Common myeloid progenitor, CD34-positive (primary cell): Measurements from ENCODE around the gene FBXW8.

ENCODE experiments used
- CTCF ChIA-PET: fragments of 350-600 bp; sonication (Branson Sonifier 250); formaldehyde crosslinking; loops from one replicate; lab custom pipeline; 2021; ENCODE audit warnings: antibody characterized with exemption; lab: Charles Lee
- POLR2A ChIA-PET: fragments of 350-600 bp; sonication (Branson Sonifier 250); formaldehyde crosslinking; loops from one replicate; lab custom pipeline; 2021; ENCODE audit warnings: antibody characterized with exemption; lab: Charles Lee
- DNase-seq, 3 donors: peaks; one replicate each; pipeline versions ENCODE4 v3.0.0 to v3.0.0-alpha.2; 2013
- H3K27ac ChIP-seq, 2 experiments: 1 replicate in 1 of 2; 2 replicates in 1 of 2; pipeline ENCODE4 v1.7.0; 2013; ENCODE audit warnings: inconsistent platforms in 2 of 2, low read length in 2 of 2, mild to moderate bottlenecking in 2 of 2, low read depth in 1 of 2, moderate library complexity in 1 of 2; ENCODE audit not compliant: severe bottlenecking in 2 of 2, insufficient read depth in 1 of 2, poor library complexity in 1 of 2
- H3K27me3 ChIP-seq, 5 experiments: replicated peaks in 2 of 5; 1 replicate in 3 of 5; 2 replicates in 2 of 5; pipeline versions ENCODE4 v1.6.1 to v1.7.0; 2013; ENCODE audit warnings: low read length in 4 of 5, mild to moderate bottlenecking in 2 of 5, moderate library complexity in 2 of 5, inconsistent platforms in 1 of 5; ENCODE audit not compliant: insufficient read depth in 5 of 5, control insufficient read depth in 4 of 5
- H3K36me3 ChIP-seq, 4 experiments: 1 replicate in 2 of 4; 2 replicates in 2 of 4; pipeline versions ENCODE4 v1.6.1 to v1.7.0; 2013; ENCODE audit warnings: low read length in 3 of 4, control low read depth in 1 of 4, mild to moderate bottlenecking in 1 of 4; ENCODE audit not compliant: control insufficient read depth in 4 of 4, insufficient read depth in 4 of 4
- H3K4me1 ChIP-seq, 4 experiments: 1 replicate in 3 of 4; 2 replicates in 1 of 4; pipeline versions ENCODE4 v1.6.1 to v1.7.1; 2013; ENCODE audit warnings: low read length in 3 of 4, mild to moderate bottlenecking in 3 of 4, control low read depth in 1 of 4, inconsistent platforms in 1 of 4, moderate library complexity in 1 of 4; ENCODE audit not compliant: control insufficient read depth in 4 of 4, insufficient read depth in 4 of 4; ENCODE audit errors: control extremely low read depth in 1 of 4
- H3K4me3 ChIP-seq, 7 experiments: 1 replicate in 4 of 7; 2 replicates in 3 of 7; pipeline versions ENCODE4 v1.5.1 to v1.7.0; 2013; ENCODE audit warnings: mild to moderate bottlenecking in 7 of 7, low read length in 6 of 7, moderate library complexity in 6 of 7, inconsistent platforms in 2 of 7, low read depth in 2 of 7, control low read depth in 1 of 7; ENCODE audit not compliant: insufficient read depth in 4 of 7, control insufficient read depth in 1 of 7; ENCODE audit errors: extremely low read depth in 1 of 7
- H3K9me3 ChIP-seq, 5 experiments: 1 replicate in 4 of 5; 2 replicates in 1 of 5; pipeline versions ENCODE4 v1.6.1 to v1.7.1; 2013; ENCODE audit warnings: low read length in 4 of 5, mild to moderate bottlenecking in 2 of 5, inconsistent platforms in 1 of 5, low read depth in 1 of 5, moderate library complexity in 1 of 5; ENCODE audit not compliant: control insufficient read depth in 4 of 5, insufficient read depth in 2 of 5; ENCODE audit errors: control extremely low read depth in 1 of 5
- WGBS: methylation state at CpG from one replicate; pipeline ENCODE4 v1.1.5; 2013; ENCODE audit not compliant: insufficient coverage; 5-methylcytosine and 5-hydroxymethylcytosine counted together

Gene FBXW8

GRCh38 chr12:117020536-117021220 is 109.9 kb downstream of the FBXW8 start:
- Histone ChIP-seq H3K27me3 (no peaks in the 10 kb centered on the region), H3K36me3 (peaks cover 13 to 91% (median 34%) of the 10 kb centered on the region in 4 experiments), H3K4me1 (peaks cover 0 to 1% (median under 1%) of the 10 kb centered on the region in 4 experiments), H3K9me3 (peaks cover 0 to 5% (median 0%) of the 10 kb centered on the region in 5 experiments), H3K4me3 (no peak overlapping the region), H3K27ac (no peak overlapping the region)
- no peak for DNase-seq
- ChIA-PET CTCF (interaction anchor here (0.8 to 10.7 kb wide), 4 partner anchors 35 to 119 kb away, joined by 3 to 126 read pairs (median 6); no protein-coding TSS in a partner anchor), POLR2A (no interaction called here)
- 80% methylated on average over 7 of the region's 12 CpGs for WGBS

- no peak overlapping the region for H3K4me3 ChIP-seq
- no peaks in the 10 kb centered on the region for H3K27me3 ChIP-seq
- CTCF ChIA-PET = interaction anchor here (1.5 to 10.7 kb wide), 5 partner anchors 9 to 111 kb away, joined by 5 to 126 read pairs (median 46); no protein-coding TSS in a partner anchor
- no peaks in the 10 kb centered on the region for H3K9me3 ChIP-seq
- WGBS = 94% methylated on average over 3 of the region's 6 CpGs
- peaks cover 13 to 94% (median 37%) of the 10 kb centered on the region in 4 experiments for H3K36me3 ChIP-seq
- DNase-seq = no peak
- peaks cover 0 to 4% (median 1%) of the 10 kb centered on the region in 4 experiments for H3K4me1 ChIP-seq
- POLR2A ChIA-PET = no interaction called here
- H3K27ac ChIP-seq = no peak overlapping the region
These were observed 111.7 kb downstream of the FBXW8 start for GRCh38 chr12:117022465-117022864.

DNA sequence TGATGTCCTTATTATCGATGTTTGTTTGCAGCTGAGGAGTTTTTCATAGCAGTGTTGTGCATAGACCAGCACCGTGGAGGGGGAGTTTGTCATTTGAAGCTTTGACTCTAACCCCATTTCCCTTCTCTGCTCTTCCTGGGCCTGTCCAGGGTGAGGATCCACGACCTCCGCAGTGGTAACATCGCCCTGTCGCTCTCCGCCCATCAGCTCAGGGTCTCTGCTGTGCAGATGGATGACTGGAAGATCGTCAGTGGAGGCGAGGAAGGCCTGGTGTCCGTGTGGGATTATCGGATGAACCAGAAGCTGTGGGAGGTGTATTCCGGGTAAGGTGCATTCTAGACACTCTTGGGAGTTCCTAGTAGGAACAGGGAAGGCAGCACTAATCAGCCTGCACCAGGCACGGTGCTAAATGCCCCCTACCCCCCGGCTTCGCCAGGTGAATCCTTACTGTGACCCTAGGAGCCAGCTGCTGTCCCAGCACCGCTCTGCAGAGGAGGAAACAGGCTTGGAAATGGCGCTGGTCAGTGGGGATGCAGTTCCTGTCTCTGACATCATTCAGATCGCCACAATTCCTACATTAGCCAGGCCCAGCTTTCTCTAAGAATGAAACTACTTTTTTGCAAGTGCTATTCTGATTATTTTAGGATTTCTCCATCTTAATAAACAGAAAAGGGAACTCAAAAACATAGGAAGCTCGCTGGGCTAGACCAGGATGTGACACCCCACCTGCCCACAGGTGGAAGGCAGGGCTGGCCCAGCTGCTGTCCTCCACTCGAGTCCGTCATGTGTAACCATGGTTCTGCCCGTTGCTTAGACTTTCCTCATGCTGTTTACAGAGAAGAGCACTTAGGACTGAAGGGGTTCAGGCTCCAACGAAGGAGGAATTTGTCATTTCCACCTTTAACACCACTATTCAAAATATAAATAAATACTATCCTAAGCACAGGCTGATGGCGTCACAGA is 113.5 kb downstream of the FBXW8 start:
- DNase-seq = no peak
- H3K4me3 ChIP-seq = no peak overlapping the region
- H3K36me3 ChIP-seq = peaks cover 14 to 95% (median 47%) of the 10 kb centered on the region in 4 experiments
- ChIA-PET CTCF (interaction anchor here (0.7 to 10.7 kb wide), 16 partner anchors 8 to 126 kb away, joined by 3 to 126 read pairs (median 5); partner anchors contain the start of gene TESC), POLR2A (no interaction called here)
- H3K9me3 ChIP-seq = no peaks in the 10 kb centered on the region
- H3K4me1 ChIP-seq = peaks cover 0 to 4% (median 1%) of the 10 kb centered on the region in 4 experiments
- no peaks in the 10 kb centered on the region for H3K27me3 ChIP-seq
- H3K27ac ChIP-seq = no peak overlapping the region
- WGBS = 96% methylated on average over 17 of the region's 24 CpGs

- CTCF ChIA-PET = interaction anchor here (0.7 to 10.7 kb wide), 19 partner anchors 8 to 140 kb away, joined by 3 to 126 read pairs (median 4); partner anchors contain the start of gene TESC
- Histone ChIP-seq H3K27me3 (no peaks in the 10 kb centered on the region), H3K4me3 (no peak overlapping the region), H3K27ac (no peak overlapping the region), H3K4me1 (peaks cover 0 to 4% (median 1%) of the 10 kb centered on the region in 4 experiments), H3K36me3 (peaks cover 14 to 96% (median 43%) of the 10 kb centered on the region in 4 experiments), H3K9me3 (no peaks in the 10 kb centered on the region)
- POLR2A ChIA-PET = interaction anchor here (0.5 to 0.6 kb wide), 2 partner anchors 108 to 150 kb away, joined by 3 to 5 read pairs; no protein-coding TSS in a partner anchor
- WGBS = 96% methylated on average over 9 of the region's 10 CpGs
- no peak for DNase-seq
These were observed 114.3 kb downstream of the FBXW8 start for GRCh38 chr12:117024961-117025480.

DNA sequence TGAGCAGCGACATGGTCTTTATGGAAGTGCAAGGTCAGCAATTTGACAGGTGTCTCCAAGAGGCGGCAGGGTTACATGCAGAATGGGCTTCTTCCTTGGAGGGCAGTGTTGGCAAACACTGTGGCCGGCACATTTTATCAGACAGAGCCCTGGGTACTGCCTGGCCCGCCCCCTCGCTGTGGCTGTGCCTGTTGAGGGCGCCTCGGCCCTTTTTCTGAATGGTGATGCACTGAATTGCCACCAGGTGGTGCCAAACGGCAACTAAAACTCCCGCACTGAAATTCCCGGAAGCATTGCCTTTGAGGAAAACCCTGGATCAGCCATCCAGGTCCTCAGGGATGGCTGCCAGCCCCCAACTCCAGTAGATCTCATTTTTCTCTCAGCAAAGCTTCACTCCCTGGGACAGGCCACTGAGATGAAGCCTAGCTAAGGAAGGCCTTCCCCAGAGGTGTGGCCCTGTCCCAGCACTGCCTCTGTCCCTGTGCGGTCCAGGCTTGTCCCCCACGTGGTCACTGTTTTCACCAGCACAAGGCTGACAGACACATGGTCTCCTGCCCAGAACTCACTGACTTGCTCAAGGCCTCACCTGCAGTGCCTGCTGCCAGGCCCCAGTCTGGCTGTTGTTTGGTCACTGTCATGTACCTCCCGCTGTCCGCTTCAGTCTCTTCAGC is 114.9 kb downstream of the FBXW8 start:
- Histone ChIP-seq H3K27ac (no peak overlapping the region), H3K4me1 (peaks cover 0 to 4% (median 1%) of the 10 kb centered on the region in 4 experiments), H3K27me3 (no peaks in the 10 kb centered on the region), H3K9me3 (no peaks in the 10 kb centered on the region), H3K4me3 (no peak overlapping the region), H3K36me3 (peaks cover 14 to 96% (median 46%) of the 10 kb centered on the region in 4 experiments)
- POLR2A ChIA-PET = interaction anchor here (0.5 to 0.6 kb wide), 2 partner anchors 108 to 150 kb away, joined by 3 to 5 read pairs; no protein-coding TSS in a partner anchor
- WGBS = 55% methylated on average over 14 of the region's 14 CpGs
- DNase-seq = peak in 2 of 3 donors; percentile 50 to 51
- CTCF ChIA-PET = interaction anchor here (0.8 to 10.7 kb wide), 18 partner anchors 10 to 139 kb away, joined by 3 to 126 read pairs (median 4); partner anchors contain the start of gene TESC

DNA sequence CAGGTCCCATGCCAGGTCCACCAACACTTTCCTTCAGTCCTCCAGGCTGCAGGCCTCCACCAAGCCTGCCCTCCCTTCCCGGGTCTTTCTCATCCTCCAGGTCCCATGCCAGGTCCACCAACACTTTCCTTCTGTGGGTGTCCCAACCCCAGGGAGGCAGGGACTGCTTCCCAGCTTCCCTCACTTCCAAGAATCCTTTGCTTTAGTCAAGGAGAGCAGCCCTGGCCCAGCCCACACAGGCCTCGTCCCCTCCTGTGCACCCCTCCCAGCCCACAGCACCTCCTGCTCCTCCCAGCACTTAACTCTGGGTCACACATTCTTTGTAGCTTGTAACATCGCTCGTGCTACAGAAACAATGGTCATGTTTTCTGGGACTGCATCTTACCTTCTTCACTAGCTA is 115.6 kb downstream of the FBXW8 start:
- H3K27ac ChIP-seq = no peak overlapping the region
- ChIA-PET CTCF (interaction anchor here (0.7 to 10.7 kb wide), 24 partner anchors 8 to 143 kb away, joined by 3 to 126 read pairs (median 4); partner anchors contain the start of gene TESC), POLR2A (no interaction called here)
- H3K36me3 ChIP-seq = peaks cover 14 to 95% (median 46%) of the 10 kb centered on the region in 4 experiments
- H3K4me1 ChIP-seq = peaks cover 0 to 4% (median 1%) of the 10 kb centered on the region in 4 experiments
- H3K9me3 ChIP-seq = no peaks in the 10 kb centered on the region
- H3K27me3 ChIP-seq = no peaks in the 10 kb centered on the region
- H3K4me3 ChIP-seq = no peak overlapping the region
- WGBS = 95% methylated on average over 4 of the region's 4 CpGs
- no peak for DNase-seq
